Adrenal gland (tissue), 5 donors: ENCODE measurements around the gene BUD31.

ENCODE experiments used
- POLR2A ChIP-seq, 2 donors: fragments of 450-650 bp; IDR thresholded peaks; one replicate each; pipeline ENCODE4 v1.6.1; 2017; ENCODE audit warnings: antibody characterized with exemption in 2 of 2, mild to moderate bottlenecking in 2 of 2, moderate library complexity in 1 of 2
- TF ChIP-seq, protein P1 (sequence below), 6 experiments: fragments of 450-650 bp in 4 of 6; fragments of 200-600 bp in 2 of 6; sonication (generic) in 1 of 6; IDR thresholded peaks; 1 replicate in 5 of 6; 2 replicates in 1 of 6; pipeline versions ENCODE4 v1.5.1 to v1.8.0; 2016 to 2021; ENCODE audit warnings: antibody characterized with exemption in 6 of 6, mild to moderate bottlenecking in 2 of 6, moderate library complexity in 1 of 6
- donor health status: DM: no; HTN: no; CAD: no.

DNA sequence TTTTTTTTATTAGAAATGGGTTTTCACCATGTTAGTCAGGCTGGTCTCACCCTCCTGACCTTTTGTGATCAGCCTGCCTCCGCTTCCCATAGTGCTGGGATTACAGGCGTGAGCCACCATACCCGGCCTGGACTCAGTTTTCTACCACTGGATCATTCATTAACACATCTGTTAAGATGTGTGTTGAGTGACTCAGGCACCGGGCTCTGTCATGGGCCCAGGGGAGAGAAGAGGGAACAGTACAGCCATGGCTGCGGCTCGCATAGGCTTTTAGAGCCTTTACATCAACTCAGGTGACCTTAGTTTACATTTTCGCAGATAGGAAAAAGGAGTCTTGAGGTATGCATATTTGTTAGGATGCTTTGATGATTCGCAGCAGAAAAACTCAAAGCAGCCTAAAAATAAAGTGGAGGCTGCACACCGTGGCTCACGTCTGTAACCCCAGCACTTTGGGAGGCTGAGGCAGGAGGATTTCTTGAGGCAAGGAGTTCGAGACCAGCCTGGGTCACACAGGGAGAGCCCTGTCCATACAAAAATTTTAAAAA lies 37.3 kb upstream of the BUD31 start:
- TF ChIP-seq, protein P1, sequence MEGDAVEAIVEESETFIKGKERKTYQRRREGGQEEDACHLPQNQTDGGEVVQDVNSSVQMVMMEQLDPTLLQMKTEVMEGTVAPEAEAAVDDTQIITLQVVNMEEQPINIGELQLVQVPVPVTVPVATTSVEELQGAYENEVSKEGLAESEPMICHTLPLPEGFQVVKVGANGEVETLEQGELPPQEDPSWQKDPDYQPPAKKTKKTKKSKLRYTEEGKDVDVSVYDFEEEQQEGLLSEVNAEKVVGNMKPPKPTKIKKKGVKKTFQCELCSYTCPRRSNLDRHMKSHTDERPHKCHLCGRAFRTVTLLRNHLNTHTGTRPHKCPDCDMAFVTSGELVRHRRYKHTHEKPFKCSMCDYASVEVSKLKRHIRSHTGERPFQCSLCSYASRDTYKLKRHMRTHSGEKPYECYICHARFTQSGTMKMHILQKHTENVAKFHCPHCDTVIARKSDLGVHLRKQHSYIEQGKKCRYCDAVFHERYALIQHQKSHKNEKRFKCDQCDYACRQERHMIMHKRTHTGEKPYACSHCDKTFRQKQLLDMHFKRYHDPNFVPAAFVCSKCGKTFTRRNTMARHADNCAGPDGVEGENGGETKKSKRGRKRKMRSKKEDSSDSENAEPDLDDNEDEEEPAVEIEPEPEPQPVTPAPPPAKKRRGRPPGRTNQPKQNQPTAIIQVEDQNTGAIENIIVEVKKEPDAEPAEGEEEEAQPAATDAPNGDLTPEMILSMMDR (IDR thresholded peaks at IDR 0.05) = no peak
- TF ChIP-seq POLR2A (IDR thresholded peaks at IDR 0.05) = no peak
